ENCODE results near the gene KITLG.

GRCh38 chr12:88546853-88547252, 33.4 kb downstream of the KITLG start:
- TF ChIP-seq, protein P1, sequence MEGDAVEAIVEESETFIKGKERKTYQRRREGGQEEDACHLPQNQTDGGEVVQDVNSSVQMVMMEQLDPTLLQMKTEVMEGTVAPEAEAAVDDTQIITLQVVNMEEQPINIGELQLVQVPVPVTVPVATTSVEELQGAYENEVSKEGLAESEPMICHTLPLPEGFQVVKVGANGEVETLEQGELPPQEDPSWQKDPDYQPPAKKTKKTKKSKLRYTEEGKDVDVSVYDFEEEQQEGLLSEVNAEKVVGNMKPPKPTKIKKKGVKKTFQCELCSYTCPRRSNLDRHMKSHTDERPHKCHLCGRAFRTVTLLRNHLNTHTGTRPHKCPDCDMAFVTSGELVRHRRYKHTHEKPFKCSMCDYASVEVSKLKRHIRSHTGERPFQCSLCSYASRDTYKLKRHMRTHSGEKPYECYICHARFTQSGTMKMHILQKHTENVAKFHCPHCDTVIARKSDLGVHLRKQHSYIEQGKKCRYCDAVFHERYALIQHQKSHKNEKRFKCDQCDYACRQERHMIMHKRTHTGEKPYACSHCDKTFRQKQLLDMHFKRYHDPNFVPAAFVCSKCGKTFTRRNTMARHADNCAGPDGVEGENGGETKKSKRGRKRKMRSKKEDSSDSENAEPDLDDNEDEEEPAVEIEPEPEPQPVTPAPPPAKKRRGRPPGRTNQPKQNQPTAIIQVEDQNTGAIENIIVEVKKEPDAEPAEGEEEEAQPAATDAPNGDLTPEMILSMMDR (IDR thresholded peaks at IDR 0.05): no peak
- TF ChIP-seq POLR2A (IDR thresholded peaks at IDR 0.05): no peak

All from testis (tissue), 2 donors.